Kidney tubule cell (primary cell): ENCODE results near the gene GATAD2B.
"Not testable (repeated sequence)": the region's sequence is repeated elsewhere in the genome, so short reads cannot be mapped to it uniquely, and the experiment has no call there.

ENCODE experiments used
- DNase-seq: peaks from one replicate; pipeline ENCODE4 v3.0.0-alpha.2; 2018; ENCODE audit warnings: low spot score

The GATAD2B gene

DNA sequence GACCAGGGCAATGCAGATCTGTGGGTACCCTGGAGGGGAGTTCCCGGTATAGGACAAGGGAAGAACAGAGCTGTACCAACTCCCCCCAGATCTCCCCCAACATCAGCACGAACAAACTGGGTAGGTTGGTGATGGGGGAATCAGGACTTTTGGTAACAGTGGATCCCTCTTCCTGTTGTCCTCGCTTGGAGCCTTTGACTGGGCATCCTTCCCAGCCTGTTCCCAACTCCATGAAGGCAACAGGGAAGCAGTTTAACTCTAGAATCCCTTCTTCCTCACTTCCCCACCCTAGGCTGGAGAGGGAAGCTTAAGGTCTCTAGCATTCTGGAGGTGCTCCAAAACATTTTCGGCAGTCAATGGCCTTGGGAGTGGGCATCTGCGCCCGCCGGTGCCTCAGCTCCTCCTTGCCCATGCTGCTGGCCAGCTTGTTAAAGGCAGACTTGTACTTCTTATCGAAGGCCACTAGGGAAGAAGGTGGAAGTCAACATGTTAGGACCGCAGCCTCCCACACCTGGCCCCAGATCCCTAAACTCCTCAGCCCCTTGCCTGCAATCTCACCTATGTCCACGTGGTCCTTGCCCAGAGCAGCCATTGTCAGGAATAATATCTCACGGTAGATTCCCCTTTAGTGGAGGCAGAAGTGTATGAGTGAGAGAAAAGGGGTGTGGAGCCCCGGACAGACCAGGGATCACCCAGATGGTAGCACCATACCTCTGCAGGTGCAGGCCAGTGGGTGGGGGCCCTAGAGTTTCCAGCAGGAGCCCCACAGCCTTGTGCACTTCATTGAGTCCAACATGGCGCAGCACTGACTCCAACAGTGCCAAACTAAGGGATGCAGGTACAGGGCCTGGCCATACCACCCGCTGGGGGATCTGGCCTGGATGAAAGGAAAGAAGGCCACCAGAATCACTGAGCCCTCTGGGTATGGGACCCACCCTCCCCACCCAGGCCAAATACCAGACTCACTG, 7.5 kb upstream of the GATAD2B start:
- DNase-seq = no peak

DNA sequence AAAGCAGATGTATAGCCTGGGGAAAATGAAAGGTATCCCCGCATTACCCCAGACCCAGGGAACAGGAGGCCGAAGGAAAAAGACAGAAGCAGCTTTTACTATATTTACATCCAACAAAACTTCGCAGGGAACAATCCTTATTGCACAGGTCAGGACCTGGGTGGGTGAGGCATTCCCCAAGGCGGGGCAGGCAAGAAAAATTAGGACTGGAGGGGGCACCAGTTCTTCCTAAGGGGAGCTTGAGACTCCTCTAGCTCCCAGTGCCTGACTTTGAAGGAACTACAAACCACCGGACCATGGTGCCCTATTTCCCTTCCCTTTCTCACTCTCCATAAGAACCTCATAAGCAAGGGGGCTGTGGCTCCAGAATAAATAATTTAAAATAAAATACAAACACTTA, 6.7 kb upstream of the GATAD2B start:
- DNase-seq = no peak

DNA sequence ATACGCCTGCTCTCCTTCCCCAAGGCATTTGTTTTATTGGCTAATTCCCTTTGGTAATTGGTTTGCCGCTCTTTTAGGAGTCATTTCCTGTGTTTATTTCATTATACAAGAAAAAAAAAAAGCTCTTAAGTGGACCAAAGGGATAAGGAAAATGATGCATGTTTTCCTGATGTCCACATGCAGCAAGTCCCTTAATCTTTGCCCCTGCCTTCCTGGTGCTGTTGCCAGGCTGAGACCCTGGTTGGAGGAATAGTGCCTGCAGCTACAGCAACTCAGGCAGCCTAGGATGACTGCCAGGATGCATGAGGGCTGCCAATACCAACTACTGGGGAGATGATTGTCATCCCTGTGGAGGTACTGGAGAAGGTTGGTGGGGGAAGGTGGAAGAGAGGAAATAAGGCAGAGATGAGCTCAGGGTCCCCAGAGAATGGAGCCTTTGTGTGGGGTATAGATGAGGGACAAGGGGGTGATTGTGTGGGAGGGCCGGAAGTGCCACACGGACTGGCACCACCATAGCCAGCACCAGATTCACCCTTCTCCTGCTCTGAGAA, 6.1 kb upstream of the GATAD2B start:
- no peak for DNase-seq

DNA sequence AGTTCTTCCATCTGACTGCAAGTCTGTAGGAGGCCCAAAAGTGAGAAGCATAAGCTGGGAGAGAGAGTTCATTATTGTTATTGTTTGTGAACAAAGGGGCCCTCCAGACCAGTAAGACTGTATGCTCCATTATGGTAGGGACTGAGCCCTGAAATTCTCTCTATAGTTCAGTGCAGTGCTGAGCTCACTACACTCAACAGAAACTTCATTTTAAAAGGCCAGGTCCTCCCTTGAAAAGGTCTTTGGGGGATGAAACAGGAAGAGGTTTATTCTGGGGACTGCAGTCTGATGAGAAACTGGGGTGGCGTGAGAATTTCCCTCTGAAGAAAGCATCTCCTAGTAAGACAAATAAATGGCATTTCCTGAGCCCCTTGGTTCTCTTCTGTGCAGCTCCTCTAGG, 5.5 kb upstream of the GATAD2B start:
- DNase-seq = no peak

DNA sequence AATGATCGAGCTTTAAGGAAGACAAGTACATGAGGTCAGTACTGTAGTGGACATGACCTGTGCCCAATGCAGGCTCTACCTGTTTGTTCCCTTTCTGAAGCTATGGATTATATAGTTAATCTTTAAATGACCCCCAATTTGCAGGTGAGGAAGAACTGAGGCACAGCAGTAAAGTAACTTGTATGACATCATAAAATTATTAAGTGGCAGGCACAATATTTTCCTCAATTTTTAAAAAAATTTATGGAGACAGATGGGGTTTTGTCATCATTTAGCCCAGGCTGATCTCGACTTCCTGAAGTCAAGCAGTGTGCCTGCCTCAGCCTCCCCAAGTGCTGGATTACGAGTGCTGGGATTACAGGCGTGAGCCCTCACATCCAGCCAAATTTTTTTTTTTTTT, 3.6 kb upstream of the GATAD2B start:
- DNase-seq = no peak

DNA sequence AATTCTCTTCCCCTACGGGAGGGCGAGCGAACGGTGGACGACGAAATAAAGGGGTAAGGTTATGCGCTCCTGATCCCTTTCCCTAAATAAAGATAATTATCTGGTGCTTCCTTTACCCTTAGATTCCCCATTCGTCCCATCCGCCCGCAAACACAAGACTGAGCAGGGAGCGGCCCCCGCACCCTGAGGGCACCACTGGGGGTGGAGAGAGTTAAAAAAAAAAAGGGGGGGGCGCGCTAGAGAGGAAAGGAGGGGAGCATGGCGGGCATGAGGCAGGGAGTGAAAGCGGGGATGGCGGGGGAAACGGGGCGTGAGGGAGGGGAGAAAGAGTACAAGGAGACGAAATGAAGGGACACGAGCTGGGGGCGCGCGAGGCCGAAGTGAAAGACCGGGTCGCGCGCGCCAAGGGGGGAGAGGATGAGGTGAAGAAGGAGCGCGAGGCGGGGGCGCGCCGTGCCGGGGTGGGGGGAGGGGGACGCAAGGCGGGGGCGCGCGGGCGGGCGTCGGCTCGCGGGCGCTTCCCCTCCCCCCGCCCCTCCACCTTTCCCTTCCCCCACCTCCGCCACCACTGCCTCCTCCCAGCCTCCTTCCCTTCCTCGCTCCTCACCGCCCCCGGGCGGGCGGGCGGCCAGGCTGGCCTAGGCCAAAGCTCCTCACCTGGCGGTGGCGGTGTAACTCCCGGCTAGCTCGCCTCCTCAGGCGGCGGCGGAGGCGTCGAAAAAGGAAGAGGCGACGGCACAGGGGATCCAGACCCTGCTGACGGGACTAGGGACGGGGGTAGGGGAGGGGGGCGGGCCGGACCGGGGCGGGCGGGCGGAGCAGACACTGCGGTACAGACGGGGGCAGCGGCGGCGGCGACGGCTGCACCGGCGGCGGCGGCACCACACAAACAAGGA, 448 bp downstream of the GATAD2B start:
- peak; percentile 13 for DNase-seq

DNA sequence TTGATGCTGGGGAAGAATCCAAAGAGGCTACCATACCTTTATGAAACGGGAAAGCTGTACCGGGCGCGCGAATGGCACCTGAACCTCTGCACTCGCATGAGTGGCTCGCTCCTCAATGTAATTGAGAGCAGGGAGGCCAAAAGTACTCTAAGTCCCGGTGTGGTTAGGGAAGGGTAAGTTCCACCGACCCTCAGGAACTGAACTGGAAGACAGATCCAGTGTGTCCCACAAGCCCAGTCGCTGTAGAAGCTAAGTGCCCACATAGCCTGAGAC, 1.0 kb downstream of the GATAD2B start:
- peak; percentile 22 for DNase-seq

DNA sequence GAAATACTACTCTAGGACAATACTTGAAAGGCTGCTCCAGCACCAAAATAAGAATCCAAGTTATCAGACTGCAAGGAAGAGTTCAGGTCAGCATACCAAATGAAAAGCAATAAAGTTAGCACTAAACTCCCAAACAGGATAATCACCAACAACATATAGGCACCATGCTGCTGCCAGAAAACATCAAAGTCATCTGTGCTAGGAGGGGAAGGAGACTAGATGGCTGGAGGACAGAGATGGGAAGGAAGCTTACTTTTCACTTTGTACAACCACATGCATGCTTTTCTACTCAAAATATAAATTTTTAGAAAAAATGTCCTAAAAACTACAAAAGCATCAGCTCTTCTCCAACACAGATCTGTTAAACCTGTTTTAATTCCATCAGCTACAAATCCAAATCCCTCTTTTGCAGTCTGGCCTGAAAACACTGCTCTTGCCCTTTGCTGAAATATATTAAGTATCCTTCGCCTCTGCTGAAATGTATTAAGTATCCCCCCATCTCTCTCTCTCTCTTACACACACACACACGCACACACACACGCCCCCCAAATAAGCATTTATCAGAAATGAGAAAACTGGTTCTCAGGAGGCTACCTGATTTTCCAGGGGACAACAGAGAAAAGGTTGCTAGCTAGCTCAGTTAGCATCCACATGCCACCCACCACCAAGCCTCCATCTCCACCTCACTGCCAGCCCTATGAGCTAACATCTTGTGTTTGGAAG, 1.5 kb downstream of the GATAD2B start:
- no peak for DNase-seq

DNA sequence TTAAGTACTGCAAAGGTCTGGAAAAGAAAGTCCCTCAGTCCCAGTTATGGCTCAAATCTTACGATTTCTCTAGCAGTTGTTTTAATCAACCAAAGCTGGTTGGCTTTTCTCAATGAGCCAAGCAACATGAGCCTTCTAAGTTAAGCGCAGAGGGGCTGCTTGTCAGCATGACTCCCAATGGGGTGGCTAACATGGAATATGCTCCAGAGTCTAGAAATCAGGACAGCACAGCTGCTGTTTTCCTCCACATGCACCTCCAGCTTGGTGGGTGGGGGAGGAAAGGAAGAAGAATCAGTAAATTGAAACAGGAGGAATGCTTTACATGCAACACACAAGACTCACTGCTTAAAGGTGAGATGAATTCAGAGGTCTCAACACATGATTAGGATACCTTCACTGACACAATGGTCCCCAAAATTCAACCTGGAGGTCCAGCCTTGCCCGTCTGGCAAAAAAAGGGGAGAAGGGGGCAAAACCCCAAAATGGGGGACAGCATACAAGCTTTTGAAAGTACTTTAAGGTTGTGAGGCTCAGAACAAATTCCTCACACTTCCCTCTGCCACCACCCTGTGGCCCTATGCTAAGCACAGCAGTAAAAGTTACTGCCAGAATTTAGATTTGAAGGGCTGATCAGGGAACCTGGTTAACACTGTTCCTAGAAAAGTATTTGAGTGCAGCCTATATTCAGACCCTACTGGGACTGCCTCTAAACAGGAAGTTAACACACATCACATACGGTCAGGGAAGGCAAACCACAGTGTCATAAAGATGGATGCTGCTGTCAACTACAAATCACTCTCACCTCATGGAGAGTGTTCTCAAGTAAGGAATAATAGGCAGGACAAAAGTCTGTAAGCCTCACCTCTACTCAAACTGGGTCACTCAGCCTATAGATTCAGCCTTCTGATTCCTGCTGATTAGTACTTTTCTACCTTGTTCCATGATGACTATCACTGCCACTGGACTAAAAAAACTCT, 2.6 kb downstream of the GATAD2B start:
- peak; percentile 34 for DNase-seq

DNA sequence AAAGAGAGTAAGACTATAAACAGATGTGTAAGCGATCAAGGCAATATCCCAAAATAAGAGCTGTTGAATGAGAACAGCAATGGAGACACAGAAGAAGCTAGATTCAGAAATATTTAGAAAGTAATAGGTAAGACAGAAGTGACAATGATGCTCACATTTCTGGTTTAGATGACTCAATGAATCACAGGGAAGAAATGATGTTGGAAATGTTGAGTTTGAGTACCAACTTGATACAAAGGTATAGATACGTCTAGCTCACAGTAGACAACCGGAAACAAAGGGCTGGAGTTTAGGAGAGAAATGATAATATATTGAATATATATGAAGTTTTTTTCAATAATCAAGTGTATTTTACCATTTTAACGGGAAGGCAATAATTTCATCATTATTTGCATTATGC, 6.5 kb downstream of the GATAD2B start:
- no peak for DNase-seq

DNA sequence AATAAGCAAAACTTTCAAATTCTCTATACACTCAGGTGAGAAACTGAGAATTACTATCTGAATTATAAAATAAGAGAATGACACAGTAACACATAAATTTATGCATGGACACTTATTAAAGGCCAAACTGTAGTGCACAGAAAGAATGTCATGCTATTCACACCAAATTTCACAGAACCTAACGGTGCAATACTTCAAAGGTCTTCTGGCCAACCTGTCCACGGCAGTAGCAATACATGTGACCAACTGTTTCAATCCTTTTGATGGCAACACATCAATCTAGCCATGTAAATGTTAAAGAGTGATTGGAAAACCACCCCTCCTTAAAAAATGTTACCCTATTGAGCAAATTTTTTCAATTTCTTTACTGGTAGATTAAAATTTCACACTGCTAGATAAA, 10.4 kb downstream of the GATAD2B start:
- DNase-seq = no peak

DNA sequence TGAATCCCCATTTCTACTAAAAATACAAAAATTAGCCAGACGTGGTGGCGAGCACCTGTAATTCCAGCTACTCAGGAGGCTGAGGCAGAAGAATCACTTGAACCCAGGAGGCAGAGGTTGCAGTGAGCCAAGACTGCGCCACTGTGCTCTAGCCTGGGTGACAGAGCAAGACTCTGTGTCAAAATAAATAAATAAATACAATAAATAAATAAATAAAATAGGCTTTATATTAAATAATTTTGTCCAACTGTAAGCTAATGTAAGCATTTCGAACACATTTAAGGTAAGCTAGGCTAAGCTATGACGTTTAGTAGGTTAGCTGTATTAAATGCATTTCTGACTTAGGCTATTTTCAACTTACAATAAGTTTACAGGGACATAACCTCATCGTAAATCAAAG, 12.2 kb downstream of the GATAD2B start:
- DNase-seq = not testable (repeated sequence)

DNA sequence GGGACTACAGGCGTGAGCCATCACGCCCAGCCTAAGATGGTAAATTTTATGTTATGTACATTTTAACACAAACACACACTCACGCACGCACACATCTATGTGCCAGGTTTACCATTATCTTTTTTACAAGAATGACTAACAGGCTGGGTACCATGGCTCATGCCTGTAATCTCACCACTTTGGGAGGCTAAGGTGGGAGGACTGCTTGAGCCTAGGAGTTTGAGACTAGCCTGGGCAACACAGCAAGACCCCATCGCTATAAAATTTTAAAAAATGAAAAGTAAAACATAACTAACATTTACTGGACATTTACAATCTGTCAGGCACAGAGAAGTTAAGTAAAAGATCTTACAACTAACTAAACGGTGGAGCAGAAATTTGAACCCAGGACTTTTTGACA, 14.7 kb downstream of the GATAD2B start:
- DNase-seq = no peak

DNA sequence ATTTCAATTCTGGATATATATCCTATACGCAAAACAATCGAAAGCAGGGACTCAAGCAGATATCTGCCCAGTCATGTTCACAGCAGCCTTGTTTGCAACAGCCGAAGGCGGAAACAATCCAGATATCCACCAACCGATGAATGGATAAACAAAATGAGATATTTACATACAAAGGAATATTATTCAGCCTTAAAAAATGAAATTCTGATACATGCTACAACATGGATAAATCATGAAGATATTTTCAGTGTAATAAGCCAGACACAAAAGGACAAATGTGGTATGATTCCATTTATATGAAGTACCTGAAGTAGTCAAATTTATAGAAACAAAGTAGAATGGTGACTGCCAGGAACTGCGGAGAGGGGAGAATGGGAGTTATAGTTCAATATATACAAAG, 15.6 kb downstream of the GATAD2B start:
- no peak for DNase-seq

DNA sequence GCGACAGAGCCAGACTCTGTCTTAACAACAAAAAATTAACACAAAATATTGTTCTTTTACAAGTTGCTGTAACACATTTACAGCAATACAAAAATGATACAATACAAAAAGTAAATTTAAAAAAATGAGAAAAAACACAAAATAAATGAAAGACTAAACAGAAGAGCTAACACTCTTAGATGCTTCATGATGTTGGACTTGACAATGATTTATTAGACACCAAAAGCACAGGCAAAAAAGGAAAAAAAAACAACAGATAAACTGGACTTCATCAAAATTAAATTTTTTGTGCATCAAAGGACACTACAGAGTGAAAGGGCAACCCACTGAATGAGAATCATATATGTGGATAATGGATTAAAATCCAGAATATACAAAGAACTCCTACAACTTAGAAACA, 16.4 kb downstream of the GATAD2B start:
- DNase-seq = no peak

DNA sequence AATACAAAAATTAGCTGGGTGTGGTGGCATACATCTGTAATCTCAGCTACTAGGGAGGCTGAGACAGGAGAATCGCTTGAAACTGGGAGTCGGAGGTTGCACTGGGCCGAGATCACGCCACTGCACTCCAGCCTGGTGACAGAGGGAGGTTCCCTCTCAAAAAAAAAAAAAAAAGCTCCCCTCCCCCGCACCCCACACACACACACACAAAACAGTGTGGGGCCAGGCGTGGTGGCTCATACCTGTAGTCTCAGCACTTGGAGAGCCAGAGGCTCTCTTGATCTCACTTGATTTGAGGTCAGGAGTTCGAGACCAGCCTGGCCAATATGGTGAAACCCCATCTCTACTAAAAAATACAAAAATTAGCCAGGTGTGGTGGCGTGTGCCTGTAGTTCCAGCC, 16.9 kb downstream of the GATAD2B start:
- not testable (repeated sequence) for DNase-seq

DNA sequence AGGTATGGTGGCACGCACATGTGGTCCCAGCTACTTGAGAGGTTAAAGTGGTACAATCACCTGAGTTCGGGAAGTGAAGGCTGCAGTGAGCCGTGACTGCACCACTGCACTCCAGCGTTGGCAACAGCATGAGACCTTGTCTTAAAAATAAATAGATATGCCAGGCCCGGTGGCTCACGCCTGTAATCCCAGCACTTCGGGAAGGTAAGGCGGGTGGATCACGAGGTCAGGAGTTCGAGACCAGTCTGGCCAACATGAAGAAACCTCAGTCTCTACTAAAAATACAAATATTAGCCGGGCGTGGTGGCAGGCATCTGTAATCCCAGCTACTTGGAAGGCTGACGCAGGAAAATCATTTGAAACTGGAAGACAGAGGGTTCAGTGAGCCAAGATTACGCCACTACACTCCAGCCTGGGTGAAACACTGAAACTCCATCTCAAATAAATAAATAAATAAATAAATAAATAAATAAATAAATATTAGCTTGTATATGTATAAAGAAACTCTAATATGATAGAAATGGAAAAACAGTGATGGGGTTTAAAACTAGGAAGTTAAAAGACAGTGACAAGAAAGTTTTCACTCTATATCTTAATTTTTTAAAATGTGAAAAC, 18.8 kb downstream of the GATAD2B start:
- DNase-seq = no peak

DNA sequence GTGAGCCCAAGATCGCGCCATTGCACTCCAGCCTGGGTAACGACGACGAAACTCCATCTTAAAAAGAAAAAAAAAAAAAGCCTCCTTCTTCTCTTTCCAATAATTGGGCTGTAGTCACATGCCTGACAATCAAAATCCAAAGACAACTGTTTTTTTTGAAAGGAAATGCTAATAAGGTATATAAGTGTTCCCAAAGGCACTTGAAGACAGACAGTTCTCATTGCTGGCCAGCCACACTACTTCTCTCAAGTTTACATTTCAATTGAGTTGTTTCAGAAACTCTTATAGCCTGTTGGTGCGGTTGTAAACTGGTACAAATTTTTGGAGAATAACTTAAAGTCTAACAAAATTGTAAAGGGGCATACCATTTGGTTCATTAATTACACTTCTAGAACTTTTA, 23.3 kb downstream of the GATAD2B start:
- DNase-seq = no peak

DNA sequence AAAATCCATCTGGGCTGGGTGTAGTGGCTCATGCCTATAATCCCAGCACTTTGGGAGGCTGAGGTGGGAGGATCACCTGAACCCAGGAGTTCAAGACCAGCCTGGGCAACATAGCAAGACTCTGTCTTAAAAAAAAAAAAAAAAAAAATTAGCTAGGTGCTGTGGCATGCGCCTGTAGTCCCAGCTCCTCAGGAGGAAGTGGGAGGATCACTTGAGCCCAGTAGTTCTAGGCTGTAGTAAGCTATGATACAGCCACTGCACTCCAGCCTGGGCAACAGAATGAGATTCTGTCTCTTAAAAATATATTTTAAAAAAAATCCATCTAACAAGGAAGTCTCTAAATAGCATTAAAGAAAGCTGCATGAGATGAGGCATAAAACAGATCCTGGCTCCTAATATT, 26.9 kb downstream of the GATAD2B start:
- DNase-seq = not testable (repeated sequence)

DNA sequence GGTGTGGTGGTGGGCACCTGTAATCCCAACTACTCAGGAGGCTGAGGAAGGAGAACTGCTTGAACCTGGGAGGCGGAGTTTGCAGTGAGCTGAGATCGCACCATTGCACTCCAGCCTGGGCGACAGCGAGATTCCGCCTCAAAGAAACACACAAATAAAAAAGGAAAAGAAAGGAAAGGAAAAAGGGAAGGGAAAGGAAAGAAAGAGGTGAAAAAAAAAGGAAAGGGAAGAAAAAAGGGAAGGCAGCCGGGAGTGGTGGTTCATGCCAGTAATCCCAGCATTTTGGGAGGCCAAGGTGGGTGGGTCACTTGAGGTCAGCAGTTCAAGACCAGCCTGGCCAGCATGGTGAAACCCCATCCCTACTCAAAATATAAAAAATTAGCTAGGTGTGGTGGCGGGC, 31.7 kb downstream of the GATAD2B start:
- DNase-seq = not testable (repeated sequence)

DNA sequence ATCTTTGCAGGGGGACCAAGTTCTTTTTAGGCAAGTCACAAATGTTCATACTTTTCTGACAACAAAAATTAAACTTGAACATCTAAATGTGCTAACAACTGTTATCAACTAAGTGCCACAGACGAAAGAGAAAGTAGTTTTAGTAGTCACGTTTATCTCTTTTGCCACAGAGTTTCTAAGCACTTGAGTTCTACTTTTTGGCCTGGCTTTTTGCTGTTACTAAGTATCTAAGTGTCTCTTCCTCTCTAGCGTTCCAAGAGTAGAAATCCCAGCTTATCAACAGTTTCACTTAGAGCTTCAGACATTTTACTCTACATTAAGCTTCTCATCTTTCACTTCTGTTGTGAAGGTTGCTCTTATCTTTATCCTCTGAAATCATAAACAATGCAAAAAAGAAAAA, 34.2 kb downstream of the GATAD2B start:
- DNase-seq = no peak
